Activated T-helper 1 cell treated with anti-CD3 and anti-CD28 coated beads, Interleukin-12 subunit alpha, Interleukin-12 subunit beta, Interleukin-2, Interleukin-4 antibody, amounts not matched to agents 30 ng/mL and 10 ng/mL and 1 ng/mL, durations not matched to agents 14 hours and 24 hours and 36 hours (primary cell): Measurements from ENCODE around the gene CMTM3. TPM values are rescaled to one million over a fixed set of nuclear protein-coding genes. Genes with fewer than 3 reads are reported as not detected.
"Not testable (repeated sequence)": the region's sequence is repeated elsewhere in the genome, so short reads cannot be mapped to it uniquely, and the experiment has no call there.

ENCODE experiments used
- DNase-seq: peaks from one replicate; pipeline ENCODE4 v3.0.0; 2021; ENCODE audit warnings: low spot score
- H3K27ac Mint-ChIP-seq: one replicate; pipeline ENCODE4 v1.8.0; 2021; ENCODE audit warnings: mild to moderate bottlenecking, mixed read lengths
- H3K27me3 Mint-ChIP-seq: one replicate; pipeline ENCODE4 v1.8.0; 2022; ENCODE audit warnings: mild to moderate bottlenecking, moderate library complexity, mixed read lengths; ENCODE audit not compliant: insufficient read depth
- H3K36me3 Mint-ChIP-seq: one replicate; pipeline ENCODE4 v1.8.0; 2021; ENCODE audit warnings: low read depth, mixed read lengths
- H3K4me1 Mint-ChIP-seq: one replicate; pipeline ENCODE4 v1.8.0; 2021; ENCODE audit warnings: low read depth, mixed read lengths
- H3K4me3 Mint-ChIP-seq: one replicate; pipeline ENCODE4 v1.8.0; 2021; ENCODE audit warnings: mild to moderate bottlenecking, moderate library complexity, mixed read lengths
- H3K9me3 Mint-ChIP-seq: one replicate; pipeline ENCODE4 v1.8.0; 2021; ENCODE audit warnings: mixed read lengths
- intact Hi-C: fragments of 100-400 bp; cut with micrococcal nuclease; formaldehyde crosslinking; loops from one replicate; pipeline ENCODE4 v1.15.1; 2024
- total RNA-seq: library from RNA; stranded (reverse); gene quantifications from 2 replicates; pipeline ENCODE4 v1.2.3, GENCODE V29; 2022

The CMTM3 gene
- total RNA-seq, 1 donor from 2014 or later = 93.1 TPM

GRCh38 chr16:66617728-66618127 is 13.2 kb downstream of the CMTM3 start:
- no peaks in the 10 kb centered on the region for H3K9me3 Mint-ChIP-seq
- H3K27me3 Mint-ChIP-seq = no peaks in the 10 kb centered on the region
- H3K4me1 Mint-ChIP-seq = no peaks in the 10 kb centered on the region
- H3K4me3 Mint-ChIP-seq = no peak overlapping the region
- H3K27ac Mint-ChIP-seq = no peak overlapping the region
- no peaks in the 10 kb centered on the region for H3K36me3 Mint-ChIP-seq
- intact Hi-C loops = no loop called here
- no peak for DNase-seq

GRCh38 chr16:66618588-66619375 is 14.3 kb downstream of the CMTM3 start:
- Mint-ChIP-seq H3K9me3 (no peaks in the 10 kb centered on the region), H3K4me3 (no peak overlapping the region), H3K36me3 (no peaks in the 10 kb centered on the region), H3K4me1 (no peaks in the 10 kb centered on the region), H3K27me3 (no peaks in the 10 kb centered on the region), H3K27ac (no peak overlapping the region)
- intact Hi-C loops = no loop called here
- no peak for DNase-seq

DNA sequence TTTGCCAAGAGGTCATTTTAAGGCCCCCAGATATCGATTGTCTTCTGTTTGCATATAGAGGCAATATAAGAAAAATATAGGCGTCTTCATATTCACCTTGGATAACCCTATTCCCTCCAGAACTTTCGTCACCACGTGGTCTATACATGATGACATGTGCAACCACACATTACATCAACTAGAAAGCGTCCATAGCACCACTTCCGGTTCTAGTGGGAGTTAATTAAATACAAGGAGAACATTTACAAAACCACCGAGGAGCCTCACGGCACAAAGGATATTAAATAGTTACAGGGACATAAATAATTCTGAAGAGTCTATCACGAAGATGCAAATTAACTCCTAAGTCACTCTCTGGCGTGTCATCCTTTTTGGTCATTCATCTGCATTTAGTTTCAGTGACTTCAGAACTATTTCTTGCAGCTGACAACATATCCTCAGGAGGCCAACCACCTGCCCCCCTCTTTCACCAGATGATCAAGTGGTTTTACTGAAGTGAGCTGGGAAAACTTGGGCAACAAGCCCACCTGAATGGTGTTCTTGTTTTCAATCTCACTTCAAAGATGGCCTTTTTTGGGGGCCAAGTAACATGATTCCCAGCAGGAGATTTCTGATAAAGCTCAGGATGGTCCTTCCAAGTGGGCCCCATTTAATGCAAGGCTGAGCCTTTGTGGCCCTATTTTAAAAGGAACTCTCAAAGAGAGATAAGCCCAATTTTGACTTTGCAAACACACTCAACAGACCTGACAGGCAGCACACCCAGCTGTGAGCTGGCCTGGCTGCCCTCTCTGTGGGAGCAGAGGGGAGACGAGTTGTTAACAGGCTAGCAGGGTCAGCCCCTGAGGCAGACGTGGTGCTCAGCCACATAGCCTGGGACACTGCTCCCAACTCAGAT is 15.3 kb downstream of the CMTM3 start:
- Mint-ChIP-seq H3K27ac (no peak overlapping the region), H3K36me3 (no peaks in the 10 kb centered on the region), H3K4me3 (no peak overlapping the region), H3K4me1 (no peaks in the 10 kb centered on the region), H3K9me3 (no peaks in the 10 kb centered on the region), H3K27me3 (peaks cover 3% of the 10 kb centered on the region)
- intact Hi-C loops = no loop called here
- no peak for DNase-seq

GRCh38 chr16:66620429-66620795 is 15.9 kb downstream of the CMTM3 start:
- H3K4me3 Mint-ChIP-seq = no peak overlapping the region
- H3K27ac Mint-ChIP-seq = no peak overlapping the region
- no peaks in the 10 kb centered on the region for H3K9me3 Mint-ChIP-seq
- no peaks in the 10 kb centered on the region for H3K36me3 Mint-ChIP-seq
- DNase-seq = no peak
- H3K27me3 Mint-ChIP-seq = peaks cover 3% of the 10 kb centered on the region
- intact Hi-C loops = no loop called here
- no peaks in the 10 kb centered on the region for H3K4me1 Mint-ChIP-seq

GRCh38 chr16:66621973-66622372 is 17.5 kb downstream of the CMTM3 start:
- Mint-ChIP-seq H3K9me3 (no peaks in the 10 kb centered on the region), H3K27ac (no peak overlapping the region), H3K4me1 (no peaks in the 10 kb centered on the region), H3K36me3 (no peaks in the 10 kb centered on the region), H3K4me3 (no peak overlapping the region), H3K27me3 (peaks cover 3% of the 10 kb centered on the region)
- DNase-seq = no peak
- intact Hi-C loops = no loop called here

- H3K27ac Mint-ChIP-seq = no peak overlapping the region
Observed at GRCh38 chr16:66622863-66623262, 18.4 kb downstream of the CMTM3 start.

DNA sequence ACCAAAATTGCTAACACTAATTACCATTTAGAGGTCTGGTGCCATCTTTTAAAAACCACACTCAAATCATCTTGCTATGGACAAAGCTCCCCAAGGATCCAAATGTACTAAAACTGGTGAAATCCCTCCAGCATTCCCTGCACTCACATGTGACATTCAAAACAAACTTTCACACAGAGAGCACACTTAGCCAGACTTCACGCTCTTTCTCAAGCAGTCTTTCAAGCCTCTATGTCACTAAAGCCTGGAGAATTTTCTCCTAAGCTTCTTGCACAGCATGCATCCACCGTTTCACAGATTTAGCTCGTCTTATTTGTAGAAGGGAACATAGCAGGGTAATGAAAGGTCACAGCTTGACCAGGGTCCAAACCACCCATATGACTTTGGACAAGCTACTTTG is 19.3 kb downstream of the CMTM3 start:
- Mint-ChIP-seq H3K36me3 (no peaks in the 10 kb centered on the region), H3K9me3 (no peaks in the 10 kb centered on the region), H3K4me3 (no peak overlapping the region), H3K27ac (no peak overlapping the region), H3K27me3 (peaks cover 3% of the 10 kb centered on the region), H3K4me1 (no peaks in the 10 kb centered on the region)
- intact Hi-C loops = no loop called here
- DNase-seq = no peak

More at GRCh38 chr16:66622863-66623262, 18.4 kb downstream of the CMTM3 start:
- Mint-ChIP-seq H3K4me1 (no peaks in the 10 kb centered on the region), H3K4me3 (no peak overlapping the region), H3K36me3 (no peaks in the 10 kb centered on the region), H3K9me3 (no peaks in the 10 kb centered on the region), H3K27me3 (peaks cover 3% of the 10 kb centered on the region)
- DNase-seq = no peak
- intact Hi-C loops = no loop called here

- H3K27ac Mint-ChIP-seq, DNase-seq, H3K9me3 Mint-ChIP-seq, H3K27me3 Mint-ChIP-seq, H3K4me3 Mint-ChIP-seq, H3K4me1 Mint-ChIP-seq, intact Hi-C loops, H3K36me3 Mint-ChIP-seq: not testable (repeated sequence)
Observed at GRCh38 chr16:66627611-66628378, 23.3 kb downstream of the CMTM3 start.

DNA sequence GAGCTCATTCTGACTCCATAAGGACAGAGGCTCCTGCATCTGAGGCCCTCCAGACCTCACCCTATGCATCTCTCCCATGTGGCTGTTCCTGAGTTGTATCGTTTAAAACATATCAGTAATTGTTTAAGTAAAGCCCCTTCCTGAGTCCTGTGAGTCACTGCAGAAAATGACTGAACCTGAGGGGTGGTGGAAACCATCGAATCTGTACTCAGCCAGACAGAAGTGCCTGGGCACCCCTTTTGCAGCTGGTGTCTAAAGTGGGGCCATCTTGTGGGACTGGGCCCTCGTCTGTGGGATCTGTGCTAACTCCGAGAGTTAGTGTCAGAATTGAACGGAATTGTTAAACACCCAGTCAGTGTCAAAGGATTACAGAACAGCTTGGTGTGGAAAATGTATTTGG is 25.4 kb downstream of the CMTM3 start:
- H3K4me3 Mint-ChIP-seq = no peak overlapping the region
- no peak overlapping the region for H3K27ac Mint-ChIP-seq
- H3K9me3 Mint-ChIP-seq = no peaks in the 10 kb centered on the region
- no peaks in the 10 kb centered on the region for H3K4me1 Mint-ChIP-seq
- no peak for DNase-seq
- intact Hi-C loops = no loop called here
- H3K36me3 Mint-ChIP-seq = no peaks in the 10 kb centered on the region
- no peaks in the 10 kb centered on the region for H3K27me3 Mint-ChIP-seq

DNA sequence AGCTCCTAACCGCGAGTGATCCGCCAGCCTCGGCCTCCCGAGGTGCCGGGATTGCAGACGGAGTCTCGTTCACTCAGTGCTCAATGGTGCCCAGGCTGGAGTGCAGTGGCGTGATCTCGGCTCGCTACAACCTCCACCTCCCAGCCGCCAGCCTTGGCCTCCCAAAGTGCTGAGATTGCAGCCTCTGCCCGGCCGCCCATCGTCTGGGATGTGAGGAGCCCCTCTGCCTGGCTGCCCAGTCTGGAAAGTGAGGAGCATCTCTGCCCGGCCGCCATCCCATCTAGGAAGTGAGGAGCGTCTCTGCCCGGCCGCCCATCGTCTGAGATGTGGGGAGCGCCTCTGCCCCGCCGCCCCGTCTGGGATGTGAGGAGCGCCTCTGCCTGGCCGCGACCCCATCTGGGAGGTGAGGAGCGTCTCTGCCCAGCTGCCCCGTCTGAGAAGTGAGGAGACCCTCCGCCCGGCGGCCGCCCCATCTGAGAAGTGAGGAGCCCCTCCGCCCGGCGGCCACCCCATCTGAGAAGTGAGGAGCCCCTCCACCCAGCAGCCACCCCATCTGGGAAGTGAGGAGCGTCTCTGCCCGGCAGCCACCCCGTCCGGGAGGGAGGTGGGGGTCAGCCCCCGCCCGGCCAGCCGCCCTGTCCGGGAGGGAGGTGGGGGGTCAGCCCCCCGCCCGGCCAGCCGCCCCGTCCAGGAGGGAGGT is 26.2 kb downstream of the CMTM3 start:
- intact Hi-C loops, H3K9me3 Mint-ChIP-seq, H3K36me3 Mint-ChIP-seq, H3K4me3 Mint-ChIP-seq, H3K27me3 Mint-ChIP-seq, H3K27ac Mint-ChIP-seq, DNase-seq, H3K4me1 Mint-ChIP-seq: not testable (repeated sequence)

- H3K4me3 Mint-ChIP-seq, H3K4me1 Mint-ChIP-seq, H3K36me3 Mint-ChIP-seq, intact Hi-C loops, DNase-seq, H3K27ac Mint-ChIP-seq, H3K9me3 Mint-ChIP-seq, H3K27me3 Mint-ChIP-seq: not testable (repeated sequence)
Observed at GRCh38 chr16:66631558-66631957, 27.1 kb downstream of the CMTM3 start.

DNA sequence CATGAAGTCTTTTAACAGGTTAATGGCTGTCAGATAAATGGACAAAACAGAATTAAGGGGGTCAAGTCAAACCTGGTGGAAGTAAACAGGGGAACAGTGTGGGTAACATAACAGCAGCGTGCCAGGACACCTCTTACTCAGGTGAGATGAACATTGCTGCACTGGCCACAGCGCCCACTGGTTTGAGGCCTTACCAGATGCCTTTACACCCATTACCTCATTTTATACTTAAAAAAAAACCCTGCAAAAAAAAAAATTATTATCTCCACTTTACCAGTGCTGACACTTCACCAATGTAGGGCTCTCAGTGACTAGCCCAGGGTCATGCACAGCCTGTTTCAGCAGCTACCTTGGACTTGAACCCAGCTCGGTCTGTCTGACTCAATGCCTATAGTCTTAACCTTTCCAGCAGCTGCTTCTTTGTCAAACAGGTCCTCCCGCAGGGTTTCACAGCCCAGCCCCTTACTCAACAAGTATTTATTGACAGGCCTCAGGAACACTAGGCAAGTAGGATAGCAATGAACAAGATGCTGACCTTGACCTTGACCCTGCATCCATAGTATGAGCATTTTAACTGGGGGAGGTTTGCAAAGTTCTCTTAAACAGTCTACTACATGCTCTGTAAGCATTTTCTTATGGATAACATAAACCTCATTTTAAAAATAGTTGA is 30.2 kb downstream of the CMTM3 start:
- no peak for DNase-seq
- Mint-ChIP-seq H3K9me3 (no peaks in the 10 kb centered on the region), H3K4me1 (no peaks in the 10 kb centered on the region), H3K4me3 (no peak overlapping the region), H3K27me3 (peaks cover 1% of the 10 kb centered on the region), H3K27ac (no peak overlapping the region), H3K36me3 (no peaks in the 10 kb centered on the region)
- intact Hi-C loops = no loop called here
